ENCODE measurements around the gene IL18R1. TPM values are rescaled to one million over a fixed set of nuclear protein-coding genes. Genes with fewer than 3 reads are reported as not detected.

The IL18R1 gene
- total RNA-seq, 1 donor from 2014 or later = 1.3 TPM

DNA sequence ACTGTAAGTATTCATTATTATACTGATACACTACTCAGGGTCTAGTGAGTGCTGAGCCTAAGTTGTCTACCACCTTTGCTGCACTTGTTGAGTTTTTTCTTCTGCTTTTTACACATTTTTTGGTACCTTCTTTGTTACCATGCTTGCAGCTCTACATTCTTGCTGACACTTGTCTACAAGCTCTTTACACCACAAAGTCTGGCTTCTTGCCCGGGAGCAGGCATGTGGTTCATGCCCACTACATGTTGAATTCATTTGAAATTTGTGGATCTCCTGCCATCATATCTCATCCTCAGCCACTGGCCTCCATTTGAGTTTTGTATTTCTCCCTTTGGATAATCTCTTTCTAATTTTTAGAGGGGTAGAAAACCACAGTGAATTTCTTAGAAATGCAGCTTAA lies 29.9 kb downstream of the IL18R1 start:
- DNase-seq (no peak), ATAC-seq (no peak)
- intact Hi-C loops (cut with micrococcal nuclease) = no loop called here

DNA sequence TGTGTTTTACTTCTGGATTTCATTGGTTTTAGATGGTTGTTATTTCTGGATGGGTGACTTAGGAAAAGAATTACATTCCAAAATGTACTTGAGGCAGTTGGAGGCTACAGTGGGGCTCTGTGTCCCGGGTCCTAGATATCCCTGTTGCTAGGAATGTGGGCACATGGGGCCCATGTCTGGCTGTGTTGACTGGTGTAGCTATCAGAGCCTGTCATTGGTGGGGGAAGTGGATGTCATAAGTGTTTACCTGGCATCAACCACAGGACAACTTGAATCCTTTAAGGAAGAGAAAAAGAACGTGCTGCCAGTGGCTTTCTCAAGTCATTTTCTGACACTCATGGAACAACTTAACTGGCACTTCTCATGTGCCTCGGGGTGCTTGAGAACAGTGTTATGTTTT lies 30.4 kb downstream of the IL18R1 start:
- no peak for ATAC-seq
- intact Hi-C loops (cut with micrococcal nuclease) = no loop called here

DNA sequence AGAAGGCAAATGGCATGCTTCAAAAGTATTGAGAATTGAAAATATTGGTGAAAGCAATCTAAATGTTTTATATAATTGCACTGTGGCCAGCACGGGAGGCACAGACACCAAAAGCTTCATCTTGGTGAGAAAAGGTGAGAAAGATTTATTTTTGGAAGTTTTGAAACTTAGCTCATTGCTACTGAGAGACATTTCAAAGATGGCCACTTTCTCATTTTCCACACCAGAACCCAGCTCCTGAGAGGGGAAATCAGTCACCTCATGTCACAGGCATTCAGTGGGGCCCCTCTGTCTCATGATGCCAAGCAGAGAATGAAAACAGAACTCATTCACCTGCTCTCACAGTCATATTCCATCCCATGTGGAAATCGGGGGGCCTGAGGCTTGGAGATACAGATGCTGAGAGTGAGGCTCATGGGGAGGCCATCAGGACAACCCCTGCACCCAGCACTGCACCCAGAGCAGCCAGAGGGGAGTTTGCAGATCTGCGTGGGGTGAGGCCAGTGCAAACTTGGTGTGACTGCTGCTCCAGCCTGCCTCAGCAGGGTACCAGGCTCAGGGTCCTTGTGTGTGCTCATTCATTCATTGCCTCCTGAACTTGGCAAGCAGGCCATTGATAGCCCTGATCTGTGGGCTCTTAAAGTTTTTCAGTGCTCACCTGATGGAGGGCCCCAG lies 31.4 kb downstream of the IL18R1 start:
- ATAC-seq = no peak
- intact Hi-C loops (cut with micrococcal nuclease) = no loop called here
- no peak for DNase-seq

More for the DNA sequence above, 30.4 kb downstream of the IL18R1 start:
- DNase-seq = no peak

DNA sequence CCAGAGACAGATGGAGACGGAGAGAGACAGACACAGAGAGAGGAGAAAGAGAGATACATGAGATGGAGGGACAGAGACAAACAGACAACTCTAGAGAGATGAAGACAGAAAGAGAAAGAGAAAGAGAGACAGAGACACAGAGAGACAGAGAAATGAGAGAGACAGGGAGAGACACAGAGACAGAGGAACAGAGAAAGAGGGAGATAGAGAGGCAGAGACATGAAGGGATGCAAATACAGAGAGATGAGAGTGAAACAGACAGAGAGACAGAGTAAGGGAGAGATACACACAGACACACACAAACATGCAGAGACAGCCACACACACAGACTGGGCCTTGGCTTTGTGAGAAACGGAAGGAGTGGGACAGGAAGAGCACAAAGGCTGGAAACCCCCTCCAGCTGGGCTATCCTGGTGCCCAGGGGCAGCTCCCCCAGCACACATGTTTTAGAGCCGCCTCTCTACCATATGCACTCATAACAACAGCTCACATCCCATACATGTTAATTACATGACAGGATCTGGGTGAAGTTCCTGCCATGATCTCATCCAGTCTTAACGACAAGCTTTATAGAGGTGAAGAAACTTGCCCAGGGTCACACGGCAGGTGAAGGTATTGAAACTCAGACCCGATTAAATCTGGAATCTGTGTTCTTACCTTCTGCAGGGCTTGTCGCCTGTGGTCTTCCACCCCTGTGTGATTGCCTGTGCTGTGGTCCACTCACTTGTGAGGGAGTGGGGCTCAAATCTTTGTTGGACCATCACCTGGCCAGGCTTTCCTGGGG lies 32.4 kb downstream of the IL18R1 start:
- intact Hi-C loops (cut with micrococcal nuclease) = no loop called here

DNA sequence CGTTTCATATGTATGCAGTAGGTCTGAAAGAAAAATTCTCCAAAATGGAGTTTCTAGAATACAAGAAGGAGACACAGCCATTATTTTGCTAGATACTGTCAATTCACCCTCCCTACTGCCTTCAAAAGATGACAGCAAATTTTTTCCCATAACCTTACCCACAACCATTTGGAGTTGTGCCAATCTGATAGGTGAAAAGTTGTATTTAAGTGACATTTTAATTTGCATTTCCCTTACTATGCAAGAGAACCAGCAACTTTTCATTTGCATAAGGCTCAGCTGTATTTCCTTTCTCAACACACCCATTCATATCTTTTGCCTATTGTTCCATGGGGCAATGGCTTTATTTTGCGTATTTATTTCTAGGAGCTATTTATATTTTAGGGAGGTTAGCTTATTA lies 36.0 kb downstream of the IL18R1 start:
- no peak for ATAC-seq
- DNase-seq = no peak
- intact Hi-C loops (cut with micrococcal nuclease) = no loop called here

More for the DNA sequence above, 32.4 kb downstream of the IL18R1 start:
- ATAC-seq (no peak), DNase-seq (no peak)

DNA sequence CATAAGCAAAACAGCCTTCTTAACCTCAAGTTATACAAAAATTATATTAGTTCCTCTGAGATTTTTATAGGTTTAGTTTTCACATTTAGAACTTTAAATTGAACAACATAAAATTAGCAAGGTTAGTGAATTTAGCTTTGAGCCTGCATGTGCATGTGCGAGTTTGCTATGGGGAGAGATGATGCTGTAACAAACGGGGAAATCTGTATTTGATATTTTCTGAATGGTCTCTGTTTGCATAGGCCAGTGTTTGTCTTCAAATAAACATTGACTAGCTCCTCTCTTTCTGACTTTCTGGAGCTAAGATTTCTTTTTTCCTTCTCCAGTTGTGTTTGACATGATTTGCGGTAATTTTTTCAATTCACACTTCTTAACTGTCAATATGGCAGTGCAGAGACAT lies 36.5 kb downstream of the IL18R1 start:
- DNase-seq (no peak), ATAC-seq (no peak)
- intact Hi-C loops (cut with micrococcal nuclease) = no loop called here

DNA sequence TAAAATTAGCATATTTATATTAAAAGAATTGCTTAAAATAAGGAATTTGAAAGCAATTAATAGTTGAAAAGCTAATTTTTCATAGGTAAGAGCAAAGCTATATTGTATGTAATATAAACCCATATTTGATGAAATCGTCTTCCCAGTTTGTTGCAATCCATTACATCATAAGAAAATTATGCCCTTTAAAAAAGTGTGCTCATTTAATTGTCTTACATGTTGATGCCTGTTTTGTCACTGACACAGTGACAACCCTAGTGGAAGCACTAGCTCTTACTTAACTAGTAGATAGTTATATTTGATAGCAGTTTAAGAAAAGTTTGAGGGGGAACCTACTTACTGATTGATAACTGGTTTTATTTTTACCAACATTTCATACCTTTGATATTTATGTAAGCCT lies 37.3 kb downstream of the IL18R1 start:
- ATAC-seq (no peak), DNase-seq (no peak)
- intact Hi-C loops (cut with micrococcal nuclease) = no loop called here

DNA sequence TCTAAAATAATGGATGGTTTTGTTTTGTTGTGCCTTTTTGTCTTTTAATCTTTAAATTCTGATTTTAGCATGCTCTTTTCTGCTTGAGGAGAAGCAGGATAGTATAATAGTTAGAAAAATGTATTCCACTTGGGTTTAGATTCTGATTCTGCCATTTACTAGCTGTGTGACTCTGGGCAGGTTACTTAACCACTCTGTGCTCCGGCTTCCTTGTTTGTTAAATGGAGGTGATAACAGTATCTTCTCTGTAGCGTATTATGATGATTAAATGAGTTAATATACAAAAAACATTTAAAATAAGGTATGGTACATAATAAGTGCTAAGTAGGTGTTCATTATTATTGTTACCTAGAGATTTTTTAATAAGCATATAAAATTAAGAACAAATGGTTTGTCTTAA lies 40.4 kb downstream of the IL18R1 start:
- DNase-seq = no peak
- ATAC-seq = no peak
- intact Hi-C loops (cut with micrococcal nuclease) = no loop called here

DNA sequence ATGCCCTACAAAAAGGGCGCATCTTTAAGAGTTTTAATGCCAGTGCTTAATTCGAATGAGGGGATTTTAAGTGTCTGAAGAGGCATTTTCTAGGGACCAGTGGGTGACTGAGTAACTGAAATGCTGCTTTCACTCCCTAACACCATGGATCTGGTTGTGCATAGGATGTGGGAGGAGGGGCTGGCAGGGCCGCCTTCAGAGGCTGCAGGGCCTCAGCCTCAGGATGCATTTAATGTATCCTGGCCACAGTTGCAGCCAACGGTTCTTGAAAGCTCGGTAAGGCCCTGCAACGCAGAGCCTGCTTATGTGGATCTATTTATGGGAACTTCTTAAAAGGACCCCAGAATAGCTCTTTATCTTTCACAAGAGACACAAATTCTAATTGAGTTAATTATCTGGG lies 41.6 kb downstream of the IL18R1 start:
- intact Hi-C loops (cut with micrococcal nuclease) = no loop called here
- no peak for ATAC-seq

DNA sequence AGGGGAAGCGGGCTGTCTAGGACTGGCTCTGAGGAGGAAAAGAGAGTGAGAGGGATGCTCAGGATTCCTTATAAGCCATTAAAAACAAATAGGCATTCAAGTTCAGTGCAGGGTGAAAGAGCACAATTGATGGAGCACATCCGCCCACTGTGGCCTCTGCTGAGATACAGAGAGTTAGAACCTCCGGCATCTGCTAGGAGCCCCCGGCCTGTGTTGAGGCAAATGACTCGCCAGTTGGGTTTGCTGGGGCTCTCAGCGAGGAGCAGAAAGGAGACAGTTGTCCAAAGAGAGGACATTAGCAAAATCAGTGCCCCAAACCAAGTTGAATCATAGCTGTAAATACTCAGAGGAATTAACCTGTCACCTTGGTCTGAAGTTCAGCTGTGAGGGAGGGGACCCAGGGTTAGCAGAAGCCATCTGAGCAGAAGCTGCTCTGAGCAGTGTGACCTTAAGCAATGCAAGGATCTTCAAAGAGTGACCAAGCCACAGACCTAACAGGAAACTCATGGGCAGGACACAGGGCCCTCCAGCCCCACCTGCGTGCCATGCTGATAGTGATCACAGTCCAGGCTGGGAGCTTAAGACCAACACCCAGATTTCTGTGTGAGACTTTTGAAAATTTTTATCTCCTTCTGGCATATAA lies 44.0 kb downstream of the IL18R1 start:
- intact Hi-C loops (cut with micrococcal nuclease) = no loop called here
- DNase-seq (no peak), ATAC-seq (no peak)

More for the DNA sequence above, 41.6 kb downstream of the IL18R1 start:
- DNase-seq = no peak

DNA sequence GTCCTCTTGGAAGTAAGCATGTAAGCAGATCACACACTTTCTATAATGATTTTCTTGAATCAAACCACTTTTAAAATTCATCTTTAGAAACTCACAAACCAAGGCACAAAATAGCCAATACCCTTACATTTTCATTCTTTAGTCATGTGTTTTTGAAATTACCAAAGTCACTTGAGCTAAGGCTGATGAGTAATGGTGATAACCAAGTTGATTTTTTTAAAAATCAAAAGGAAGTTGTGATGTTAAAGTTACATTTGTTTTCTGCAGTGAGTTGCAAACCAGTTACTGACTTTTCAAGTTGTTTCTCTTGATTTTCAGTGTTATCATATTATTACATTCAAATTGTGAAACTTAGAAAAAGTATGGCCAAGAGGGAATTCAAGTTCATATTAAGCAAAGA lies 45.9 kb downstream of the IL18R1 start:
- DNase-seq (no peak), ATAC-seq (no peak)
- intact Hi-C loops (cut with micrococcal nuclease) = no loop called here

DNA sequence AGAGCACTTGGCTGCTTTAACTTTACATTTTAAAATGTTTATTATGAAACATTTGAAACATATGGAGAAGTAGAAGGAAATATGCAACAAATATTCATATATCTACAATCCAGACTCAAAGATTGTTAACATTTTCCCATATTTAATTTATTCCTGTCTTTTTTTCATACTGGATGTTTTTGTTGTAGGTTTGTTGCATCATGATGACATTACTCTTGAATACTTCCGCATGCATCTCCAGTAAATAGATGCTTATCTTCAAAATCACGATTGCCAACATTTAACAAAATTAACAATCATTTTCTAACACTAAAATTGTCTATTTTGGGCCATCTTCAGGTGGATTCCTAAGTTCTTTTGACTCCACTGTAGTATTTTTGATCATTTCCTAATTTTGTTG lies 46.3 kb downstream of the IL18R1 start:
- intact Hi-C loops (cut with micrococcal nuclease) = no loop called here
- DNase-seq (no peak), ATAC-seq (no peak)

DNA sequence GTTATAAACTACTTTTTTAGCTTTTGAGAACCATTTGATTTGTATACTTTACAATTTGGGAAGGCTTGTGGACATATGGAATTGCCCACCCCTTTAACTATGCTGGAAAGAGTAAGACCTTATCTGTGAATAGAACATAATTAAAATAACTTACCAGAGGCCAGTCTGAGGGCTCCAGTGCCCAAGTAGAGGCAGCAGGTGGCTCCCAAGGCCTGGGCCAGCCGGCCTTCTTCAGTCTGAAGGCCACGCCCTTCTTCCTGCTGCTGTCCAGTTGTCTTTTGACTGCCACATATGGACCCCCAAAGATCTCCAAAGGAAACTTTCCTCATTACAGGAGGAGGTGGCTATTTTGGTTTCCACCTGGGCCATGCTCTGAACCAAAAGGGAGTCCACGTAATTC lies 55.4 kb downstream of the IL18R1 start:
- DNase-seq (no peak), ATAC-seq (no peak)
- intact Hi-C loops (cut with micrococcal nuclease) = no loop called here

DNA sequence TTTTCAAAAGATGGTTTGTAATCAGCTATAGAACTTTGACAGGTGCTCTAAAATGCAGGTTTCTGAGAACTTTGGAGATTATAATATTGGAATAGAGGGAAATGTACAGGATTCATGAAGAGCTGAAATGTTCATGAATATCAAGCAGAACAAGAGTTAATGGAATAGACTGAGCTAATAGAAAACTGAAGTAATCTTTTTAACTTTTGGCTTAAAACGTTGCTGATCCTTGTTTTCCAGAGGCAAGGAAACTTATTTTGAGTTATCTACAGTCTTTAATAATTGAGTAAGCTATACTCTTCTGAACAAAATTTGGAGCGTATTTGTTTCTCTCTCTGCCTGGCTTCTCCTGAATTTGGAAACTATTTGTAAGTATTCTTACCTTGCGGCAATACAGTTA lies 56.6 kb downstream of the IL18R1 start:
- intact Hi-C loops (cut with micrococcal nuclease) = no loop called here
- DNase-seq (no peak), ATAC-seq (no peak)

DNA sequence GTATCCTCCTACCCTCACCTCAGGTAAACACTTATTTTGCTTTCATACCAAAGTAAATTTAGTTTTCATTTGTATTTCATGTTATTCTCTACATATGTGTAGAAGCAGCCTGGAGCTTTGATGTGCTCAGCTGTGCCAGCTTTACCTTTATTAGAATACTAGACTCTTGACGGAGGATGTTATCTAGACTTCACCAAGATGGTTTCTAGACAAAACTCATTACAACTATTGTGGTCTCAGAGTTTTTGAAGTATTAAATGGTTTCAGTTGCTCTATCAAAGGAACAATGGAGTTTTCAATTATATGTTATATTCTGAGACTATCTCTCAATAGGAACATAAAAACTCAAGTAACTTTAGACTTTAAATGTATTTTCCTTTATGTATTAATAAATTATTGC lies 62.4 kb downstream of the IL18R1 start:
- intact Hi-C loops (cut with micrococcal nuclease) = no loop called here
- ATAC-seq (no peak), DNase-seq (no peak)

DNA sequence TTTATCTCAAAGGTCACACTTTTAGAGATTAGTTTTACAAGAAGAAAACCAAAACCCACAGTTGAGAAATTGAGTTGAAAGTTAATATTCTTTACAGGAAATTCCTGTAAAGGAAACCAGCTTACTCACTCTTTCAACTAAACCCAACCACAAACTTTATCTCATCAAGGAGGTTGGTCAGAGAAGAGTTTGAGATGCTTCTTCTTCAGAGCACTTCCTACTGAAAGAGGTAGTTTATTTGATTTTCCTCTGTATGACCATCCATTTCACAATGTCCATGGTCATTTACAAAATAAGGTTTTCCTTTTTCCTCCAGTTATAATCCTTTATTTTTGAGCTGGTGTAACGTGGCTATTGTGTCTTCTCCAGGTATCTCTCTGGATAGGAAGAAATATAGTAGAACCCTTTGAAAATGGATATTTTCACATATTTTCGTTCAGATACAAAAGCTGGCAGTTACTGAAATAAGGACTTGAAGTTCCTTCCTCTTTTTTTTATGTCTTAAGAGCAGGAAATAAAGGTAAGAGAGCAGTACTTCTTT lies 62.9 kb downstream of the IL18R1 start:
- intact Hi-C loops (cut with micrococcal nuclease) = no loop called here
- no peak for ATAC-seq
- DNase-seq = no peak

DNA sequence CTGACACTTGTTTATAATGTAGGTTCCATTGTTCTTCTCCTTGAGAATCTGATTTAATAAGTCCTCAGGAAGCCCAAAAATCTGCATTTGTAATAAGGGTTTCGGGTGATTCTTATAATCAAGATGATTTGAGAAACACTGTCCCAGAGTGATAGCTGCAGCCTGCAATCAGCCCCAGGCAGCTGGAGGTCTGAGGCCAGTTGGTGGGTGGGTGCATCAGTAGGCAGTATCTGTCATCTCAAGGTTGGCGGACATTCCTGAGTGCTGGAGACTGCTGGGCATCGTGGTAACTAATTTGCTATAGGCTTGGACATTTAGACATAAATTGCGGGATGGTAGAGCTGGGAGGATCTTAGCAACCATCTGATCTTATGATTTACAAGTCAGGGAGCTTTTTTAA lies 64.7 kb downstream of the IL18R1 start:
- DNase-seq (no peak), ATAC-seq (no peak)
- intact Hi-C loops (cut with micrococcal nuclease) = no loop called here

DNA sequence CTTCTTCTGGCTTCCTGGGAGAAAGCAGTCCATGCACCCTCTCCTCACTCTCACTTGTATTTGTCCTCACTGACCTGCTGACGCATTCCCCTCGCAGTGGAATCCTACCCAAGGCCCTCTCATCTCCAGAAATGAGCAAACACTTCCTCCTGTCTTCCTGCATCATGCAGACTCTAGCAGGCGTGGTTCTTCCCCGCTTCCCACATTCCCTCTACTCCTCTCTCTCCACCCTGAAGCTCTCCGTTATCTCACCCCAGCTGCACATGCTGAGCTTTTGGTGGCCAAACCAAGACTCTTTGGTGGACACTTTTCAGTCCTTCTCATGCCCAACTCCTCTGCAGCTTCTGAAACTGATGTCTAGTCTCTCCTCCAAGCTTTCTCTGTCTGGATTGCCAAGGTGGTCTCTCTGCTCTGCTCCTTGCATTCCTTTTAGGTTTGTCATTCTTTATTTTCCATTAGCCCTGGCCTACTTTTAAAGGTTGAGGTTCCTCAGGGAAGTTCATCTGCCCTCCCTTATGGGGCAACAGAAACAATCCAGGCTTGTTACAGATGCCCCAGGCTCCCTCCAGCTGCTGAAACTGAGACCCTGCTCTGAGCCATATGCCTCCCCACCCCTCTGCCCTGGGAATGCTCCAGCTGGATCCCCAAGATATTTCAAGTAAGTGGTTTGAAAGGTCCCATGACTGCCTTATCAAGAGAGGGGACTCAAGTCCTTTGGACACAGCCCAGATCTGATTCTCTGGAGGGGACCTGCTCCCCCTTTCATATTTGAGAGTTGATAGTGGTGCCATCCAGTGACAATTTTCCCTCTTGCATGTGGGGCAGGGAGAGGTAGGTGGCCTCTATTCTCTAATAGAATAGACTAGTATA lies 66.5 kb downstream of the IL18R1 start:
- intact Hi-C loops (cut with micrococcal nuclease) = no loop called here
- DNase-seq = no peak
- ATAC-seq = no peak

DNA sequence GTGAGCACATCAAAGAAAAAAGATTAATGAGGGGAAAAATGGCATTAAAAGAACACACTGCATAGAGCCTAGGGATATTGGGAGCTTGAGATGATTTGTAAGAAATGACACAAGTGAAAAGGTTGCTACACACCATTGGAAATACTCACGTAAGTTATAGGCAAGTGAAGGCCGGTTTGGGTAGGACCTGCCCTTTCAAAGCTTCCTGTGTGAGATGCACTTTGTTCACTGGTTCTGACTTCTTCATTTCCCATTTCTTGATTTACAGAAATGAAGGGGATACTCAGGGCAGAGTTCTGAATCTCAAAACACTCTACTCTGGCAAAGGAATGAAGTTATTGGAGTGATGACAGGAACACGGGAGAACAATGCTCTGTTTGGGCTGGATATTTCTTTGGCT lies 67.3 kb downstream of the IL18R1 start, which contains the start of gene IL18RAP:
TSS of gene IL18RAP (plus strand) at position 251 of the 400 bp plus-strand sequence. CDS start at position 369, 118 bp downstream.
- intact Hi-C loops (cut with micrococcal nuclease) = no loop called here
- DNase-seq (no peak), ATAC-seq (no peak)
